ENCODE measurements around the gene TTC23L. TPM values are rescaled to one million over a fixed set of nuclear protein-coding genes. Genes with fewer than 3 reads are reported as not detected.
A peak's percentile ranks its signal among the peaks of the same experiment; 100 is the strongest.

The TTC23L gene
- total RNA-seq, 4 donors from 2014 or later: 0.15 to 2.0 TPM; not detected in 2

DNA sequence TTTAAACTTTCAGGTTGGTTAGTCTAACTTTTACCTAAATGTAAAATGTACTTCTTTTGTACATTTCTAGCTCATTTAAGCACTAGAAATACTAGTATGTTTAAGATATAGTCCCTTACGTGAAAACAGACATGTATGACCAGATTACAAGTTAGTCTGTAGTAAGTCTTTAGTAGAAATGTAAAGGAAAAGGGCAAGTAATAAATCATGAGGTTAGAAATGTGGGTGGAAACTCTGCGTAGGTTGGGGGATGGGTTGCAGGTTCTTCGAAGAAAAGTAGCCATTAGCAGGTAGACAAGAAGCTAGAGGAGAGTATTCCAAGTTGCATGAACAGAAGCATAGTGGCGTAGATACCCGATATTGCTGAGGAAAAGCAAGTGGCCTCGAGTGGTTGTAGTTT lies 53.5 kb downstream of the TTC23L start:
- intact Hi-C loops (cut with DNase I; ENCODE audit: low total_unique reads): no loop called here
- DNase-seq: no peak
- H3K36me3 ChIP-seq: no peaks in the 10 kb centered on the region

DNA sequence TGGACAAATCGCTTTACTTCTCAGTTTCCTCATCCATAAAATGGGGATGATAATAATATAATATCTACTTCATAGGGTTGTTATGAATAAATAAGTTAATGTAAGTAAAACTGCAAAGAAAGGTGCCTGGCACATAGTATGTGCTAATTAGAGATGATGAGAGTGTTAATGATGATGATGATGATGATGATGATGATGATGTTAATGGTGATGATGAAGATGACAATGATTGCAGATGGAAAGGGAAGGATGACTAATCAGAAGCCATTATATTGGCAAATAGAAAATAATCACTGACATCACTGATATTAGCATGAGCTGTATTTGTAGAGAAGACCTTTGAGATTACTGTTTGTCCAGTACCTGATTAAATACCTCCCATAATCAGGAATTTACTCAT lies 55.8 kb downstream of the TTC23L start:
- no peak overlapping the region for H3K4me3 ChIP-seq
- H3K27me3 ChIP-seq: no peaks in the 10 kb centered on the region
- DNase-seq: no peak
- H3K36me3 ChIP-seq: no peaks in the 10 kb centered on the region
- intact Hi-C loops (cut with DNase I; ENCODE audit: low total_unique reads): loop anchor here (5.0 kb wide), 2 partner anchors 372 to 417 kb away; no protein-coding TSS in a partner anchor
- no peak for TF ChIP-seq POLR2A (IDR thresholded peaks at IDR 0.05)
- TF ChIP-seq, protein P1, sequence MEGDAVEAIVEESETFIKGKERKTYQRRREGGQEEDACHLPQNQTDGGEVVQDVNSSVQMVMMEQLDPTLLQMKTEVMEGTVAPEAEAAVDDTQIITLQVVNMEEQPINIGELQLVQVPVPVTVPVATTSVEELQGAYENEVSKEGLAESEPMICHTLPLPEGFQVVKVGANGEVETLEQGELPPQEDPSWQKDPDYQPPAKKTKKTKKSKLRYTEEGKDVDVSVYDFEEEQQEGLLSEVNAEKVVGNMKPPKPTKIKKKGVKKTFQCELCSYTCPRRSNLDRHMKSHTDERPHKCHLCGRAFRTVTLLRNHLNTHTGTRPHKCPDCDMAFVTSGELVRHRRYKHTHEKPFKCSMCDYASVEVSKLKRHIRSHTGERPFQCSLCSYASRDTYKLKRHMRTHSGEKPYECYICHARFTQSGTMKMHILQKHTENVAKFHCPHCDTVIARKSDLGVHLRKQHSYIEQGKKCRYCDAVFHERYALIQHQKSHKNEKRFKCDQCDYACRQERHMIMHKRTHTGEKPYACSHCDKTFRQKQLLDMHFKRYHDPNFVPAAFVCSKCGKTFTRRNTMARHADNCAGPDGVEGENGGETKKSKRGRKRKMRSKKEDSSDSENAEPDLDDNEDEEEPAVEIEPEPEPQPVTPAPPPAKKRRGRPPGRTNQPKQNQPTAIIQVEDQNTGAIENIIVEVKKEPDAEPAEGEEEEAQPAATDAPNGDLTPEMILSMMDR (IDR thresholded peaks at IDR 0.05): no peak
- no peaks in the 10 kb centered on the region for H3K4me1 ChIP-seq
- no peak overlapping the region for H3K27ac ChIP-seq
- H3K9me3 ChIP-seq: no peaks in the 10 kb centered on the region

More for the DNA sequence above, 53.5 kb downstream of the TTC23L start:
- TF ChIP-seq, protein P1 (IDR thresholded peaks at IDR 0.05): no peak
- no peak for TF ChIP-seq POLR2A (IDR thresholded peaks at IDR 0.05)
- H3K4me3 ChIP-seq: no peak overlapping the region
- peak overlapping the region in 1 of 2 donors; percentile 28 for H3K27ac ChIP-seq
- H3K27me3 ChIP-seq: no peaks in the 10 kb centered on the region
- no peaks in the 10 kb centered on the region for H3K9me3 ChIP-seq
- no peaks in the 10 kb centered on the region for H3K4me1 ChIP-seq

DNA sequence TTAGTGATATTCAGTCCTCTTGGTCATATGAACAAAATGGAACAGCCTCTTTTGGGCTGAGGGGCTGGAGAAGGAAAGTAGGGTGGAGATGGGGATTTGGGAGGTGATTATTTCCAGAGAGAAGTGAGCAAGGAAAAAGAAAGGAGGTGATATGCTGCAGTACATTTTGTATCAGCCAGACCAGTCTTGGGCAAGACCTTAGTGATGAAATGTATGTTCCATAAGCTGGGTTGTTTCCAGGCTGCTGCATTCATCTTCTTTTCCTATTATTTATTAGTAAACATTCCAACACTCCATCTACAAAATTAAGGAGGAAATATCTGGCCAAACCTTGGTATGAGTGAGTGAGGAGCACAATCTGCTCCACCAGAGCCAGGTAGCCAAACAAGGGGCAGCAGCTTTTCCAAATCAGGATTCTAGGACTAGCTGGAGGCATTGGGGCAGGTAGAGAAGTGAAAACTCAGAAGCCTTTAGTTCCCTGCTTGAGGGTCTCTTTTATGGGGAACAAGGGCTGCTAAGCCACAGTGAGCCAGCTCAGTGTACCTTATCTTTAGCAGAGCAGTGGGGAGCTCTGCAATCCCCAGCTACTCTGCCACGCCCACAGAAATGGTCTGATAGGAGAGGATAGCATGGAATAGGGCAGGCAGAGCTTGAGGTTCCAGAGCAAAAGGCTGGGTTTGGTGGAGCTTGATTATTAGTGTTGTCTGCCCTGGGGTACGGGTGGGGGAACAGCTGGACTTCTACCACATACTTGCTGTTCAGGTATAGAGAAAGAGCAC lies 56.9 kb downstream of the TTC23L start:
- no peak overlapping the region for H3K4me3 ChIP-seq
- no peak for DNase-seq
- H3K4me1 ChIP-seq: no peaks in the 10 kb centered on the region
- peaks cover 0 to 2% of the 10 kb centered on the region in 2 donors for H3K27me3 ChIP-seq
- intact Hi-C loops (cut with DNase I; ENCODE audit: low total_unique reads): loop anchor here (5.0 kb wide), 2 partner anchors 374 to 419 kb away; no protein-coding TSS in a partner anchor
- no peaks in the 10 kb centered on the region for H3K9me3 ChIP-seq
- TF ChIP-seq, protein P1 (IDR thresholded peaks at IDR 0.05): no peak
- TF ChIP-seq POLR2A (IDR thresholded peaks at IDR 0.05): no peak
- no peaks in the 10 kb centered on the region for H3K36me3 ChIP-seq
- no peak overlapping the region for H3K27ac ChIP-seq

DNA sequence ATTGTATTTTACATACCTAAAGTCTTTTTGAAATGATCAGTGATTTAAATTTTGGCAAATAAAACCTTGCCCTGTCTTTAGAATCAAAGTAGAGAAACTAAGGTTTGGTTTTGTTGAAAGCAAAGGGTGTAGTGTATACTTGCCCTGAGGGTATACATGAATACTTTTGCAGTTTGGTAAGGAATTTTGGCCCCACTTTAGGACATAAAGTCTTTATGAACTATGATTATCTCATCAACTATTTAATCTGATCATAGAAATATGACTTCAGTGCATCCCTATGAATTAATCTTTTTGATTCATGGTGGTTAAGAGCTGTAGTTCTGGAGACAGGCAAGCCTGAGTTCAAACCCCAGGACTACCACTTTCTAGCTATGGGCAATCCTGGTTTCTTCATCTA lies 58.7 kb downstream of the TTC23L start:
- Histone ChIP-seq H3K4me1 (no peaks in the 10 kb centered on the region), H3K27ac (no peak overlapping the region), H3K27me3 (peaks cover 0 to 2% of the 10 kb centered on the region in 2 donors), H3K4me3 (no peak overlapping the region), H3K9me3 (no peaks in the 10 kb centered on the region), H3K36me3 (no peaks in the 10 kb centered on the region)
- TF ChIP-seq, protein P1 (IDR thresholded peaks at IDR 0.05): no peak
- TF ChIP-seq POLR2A (IDR thresholded peaks at IDR 0.05): no peak
- intact Hi-C loops (cut with DNase I; ENCODE audit: low total_unique reads): loop anchor here (5.0 kb wide), 2 partner anchors 375 to 420 kb away; no protein-coding TSS in a partner anchor
- no peak for DNase-seq

DNA sequence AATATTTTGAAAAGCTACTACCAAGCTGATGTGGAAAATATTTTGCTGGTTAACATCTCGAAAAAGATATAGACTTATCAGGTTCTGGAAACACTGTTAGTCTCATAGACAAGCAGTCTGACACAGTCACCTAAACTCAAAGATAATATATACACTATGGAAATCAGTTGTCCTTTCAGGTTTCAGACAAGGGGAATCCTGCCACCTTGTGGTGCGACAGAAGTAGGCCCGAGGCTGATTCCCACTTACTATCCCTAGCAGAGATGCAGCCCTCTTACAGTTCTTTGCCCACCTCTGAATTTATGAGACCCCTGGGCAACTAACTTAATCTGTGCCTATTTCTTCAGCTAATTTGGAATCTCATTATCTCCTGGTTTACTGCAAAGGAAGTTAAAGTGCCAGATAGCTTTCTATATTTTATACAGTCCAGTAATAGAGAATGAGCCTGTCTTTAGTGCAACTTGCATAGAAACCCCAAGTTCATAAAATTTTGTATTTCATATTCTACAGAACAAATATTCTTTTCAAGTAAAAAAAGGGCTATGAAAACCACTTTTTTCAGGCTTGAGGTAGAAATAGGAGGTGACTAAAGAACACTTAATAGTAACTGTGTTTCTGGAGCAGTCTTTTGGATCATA lies 59.4 kb downstream of the TTC23L start:
- H3K27me3 ChIP-seq: peaks cover 0 to 2% of the 10 kb centered on the region in 2 donors
- TF ChIP-seq, protein P1 (IDR thresholded peaks at IDR 0.05): peak; percentile 82 to 92 (median 85)
- TF ChIP-seq POLR2A (IDR thresholded peaks at IDR 0.05): no peak
- no peaks in the 10 kb centered on the region for H3K9me3 ChIP-seq
- H3K36me3 ChIP-seq: no peaks in the 10 kb centered on the region
- peak; percentile 71 to 77 for DNase-seq
- no peaks in the 10 kb centered on the region for H3K4me1 ChIP-seq
- intact Hi-C loops (cut with DNase I; ENCODE audit: low total_unique reads): loop anchor here (5.0 kb wide), 2 partner anchors 376 to 421 kb away; no protein-coding TSS in a partner anchor
- H3K4me3 ChIP-seq: no peak overlapping the region
- H3K27ac ChIP-seq: no peak overlapping the region
